Esophagus muscularis mucosa (tissue), 4 donors: ENCODE measurements around the gene BCL2L13. TPM values are rescaled to one million over a fixed set of nuclear protein-coding genes. Genes with fewer than 3 reads are reported as not detected.
A peak's percentile ranks its signal among the peaks of the same experiment; 100 is the strongest.

ENCODE experiments used
- DNase-seq: peaks from one replicate; pipeline ENCODE4 v3.0.0-alpha.2; 2017; ENCODE audit errors: extremely low spot score
- H3K27ac ChIP-seq, 4 donors: fragments of 200-600 bp; sonication (generic); replicated peaks in 1 of 4; 1 replicate in 3 of 4; 2 replicates in 1 of 4; pipeline ENCODE4 v1.5.1; 2016 to 2019; ENCODE audit warnings: mild to moderate bottlenecking in 1 of 4
- H3K27me3 ChIP-seq, 4 donors: fragments of 200-600 bp; sonication (generic); one replicate each; pipeline versions ENCODE4 v1.5.1 to v1.6.0; 2016 to 2019
- H3K36me3 ChIP-seq, 4 donors: fragments of 200-600 bp; sonication (generic); one replicate each; pipeline ENCODE4 v1.5.1; 2016 to 2019
- H3K4me1 ChIP-seq, 4 donors: fragments of 200-600 bp; sonication (generic); one replicate each; pipeline ENCODE4 v1.5.1; 2016 to 2019
- H3K4me3 ChIP-seq, 4 donors: fragments of 200-600 bp; sonication (generic); 1 replicate in 2 of 4; 2 replicates in 2 of 4; pipeline ENCODE4 v1.5.1; 2016 to 2019; ENCODE audit warnings: mild to moderate bottlenecking in 4 of 4, moderate library complexity in 1 of 4
- H3K9me3 ChIP-seq, 4 donors: fragments of 200-600 bp; sonication (generic); 1 replicate in 3 of 4; 2 replicates in 1 of 4; pipeline ENCODE4 v1.5.1; 2016 to 2019
- EP300 ChIP-seq: sonication (generic); formaldehyde crosslinking; IDR thresholded peaks from one replicate; pipeline ENCODE4 v1.6.1; 2017; ENCODE audit warnings: antibody characterized with exemption
- POLR2A ChIP-seq: fragments of 450-650 bp; IDR thresholded peaks from one replicate; pipeline ENCODE4 v1.6.1; 2017; ENCODE audit warnings: antibody characterized with exemption, moderate library complexity, mild to moderate bottlenecking, low read depth
- POLR2AphosphoS5 ChIP-seq, 2 donors: sonication (generic); formaldehyde crosslinking; IDR thresholded peaks; one replicate each; pipeline ENCODE4 v1.6.1; 2017; ENCODE audit warnings: antibody characterized with exemption in 2 of 2
- WGBS: methylation state at CpG from one replicate; pipeline ENCODE4 v1.1.5; 2018; 5-methylcytosine and 5-hydroxymethylcytosine counted together
- intact Hi-C: fragments of 100-400 bp; cut with DNase I; formaldehyde crosslinking; loops from one replicate; pipeline ENCODE4 v1.15.1; 2023
- total RNA-seq, 4 donors: library from RNA; depleted of rRNA; stranded (reverse); fragments of >200 nt; gene quantifications; one replicate each; pipeline versions ENCODE4 v1.1.0 to v1.2.1, GENCODE V29; 2016
- TF ChIP-seq, protein P1 (sequence below), 3 experiments: fragments of 200-600 bp in 2 of 3; fragments of 450-650 bp in 1 of 3; sonication (generic) in 2 of 3; IDR thresholded peaks; one replicate each; pipeline ENCODE4 v1.5.1; 2017 to 2019; ENCODE audit warnings: antibody characterized with exemption in 3 of 3, mild to moderate bottlenecking in 2 of 3, moderate library complexity in 1 of 3

BCL2L13 gene
- total RNA-seq, 4 donors from 2014 or later = 102 to 199 (median 133) TPM

GRCh38 chr22:17774926-17775685, 136.5 kb downstream of the BCL2L13 start:
- WGBS = 79% methylated on average over 25 of the region's 27 CpGs
- no peaks in the 10 kb centered on the region for H3K9me3 ChIP-seq
- intact Hi-C loops = no loop called here
- peaks cover 10 to 32% (median 28%) of the 10 kb centered on the region in 4 donors for H3K4me1 ChIP-seq
- no peak for DNase-seq
- no peaks in the 10 kb centered on the region for H3K36me3 ChIP-seq
- H3K27ac ChIP-seq = no peak overlapping the region
- peak overlapping the region; percentile 82 to 91 (median 87) for H3K4me3 ChIP-seq
- H3K27me3 ChIP-seq = peaks cover 0 to 11% (median 0%) of the 10 kb centered on the region in 4 donors
- TF ChIP-seq, protein P1, sequence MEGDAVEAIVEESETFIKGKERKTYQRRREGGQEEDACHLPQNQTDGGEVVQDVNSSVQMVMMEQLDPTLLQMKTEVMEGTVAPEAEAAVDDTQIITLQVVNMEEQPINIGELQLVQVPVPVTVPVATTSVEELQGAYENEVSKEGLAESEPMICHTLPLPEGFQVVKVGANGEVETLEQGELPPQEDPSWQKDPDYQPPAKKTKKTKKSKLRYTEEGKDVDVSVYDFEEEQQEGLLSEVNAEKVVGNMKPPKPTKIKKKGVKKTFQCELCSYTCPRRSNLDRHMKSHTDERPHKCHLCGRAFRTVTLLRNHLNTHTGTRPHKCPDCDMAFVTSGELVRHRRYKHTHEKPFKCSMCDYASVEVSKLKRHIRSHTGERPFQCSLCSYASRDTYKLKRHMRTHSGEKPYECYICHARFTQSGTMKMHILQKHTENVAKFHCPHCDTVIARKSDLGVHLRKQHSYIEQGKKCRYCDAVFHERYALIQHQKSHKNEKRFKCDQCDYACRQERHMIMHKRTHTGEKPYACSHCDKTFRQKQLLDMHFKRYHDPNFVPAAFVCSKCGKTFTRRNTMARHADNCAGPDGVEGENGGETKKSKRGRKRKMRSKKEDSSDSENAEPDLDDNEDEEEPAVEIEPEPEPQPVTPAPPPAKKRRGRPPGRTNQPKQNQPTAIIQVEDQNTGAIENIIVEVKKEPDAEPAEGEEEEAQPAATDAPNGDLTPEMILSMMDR (IDR thresholded peaks at IDR 0.05) = no peak
- TF ChIP-seq EP300 = no peak
- TF ChIP-seq POLR2A = no peak
- TF ChIP-seq POLR2AphosphoS5 (IDR thresholded peaks at IDR 0.05) = no peak

DNA sequence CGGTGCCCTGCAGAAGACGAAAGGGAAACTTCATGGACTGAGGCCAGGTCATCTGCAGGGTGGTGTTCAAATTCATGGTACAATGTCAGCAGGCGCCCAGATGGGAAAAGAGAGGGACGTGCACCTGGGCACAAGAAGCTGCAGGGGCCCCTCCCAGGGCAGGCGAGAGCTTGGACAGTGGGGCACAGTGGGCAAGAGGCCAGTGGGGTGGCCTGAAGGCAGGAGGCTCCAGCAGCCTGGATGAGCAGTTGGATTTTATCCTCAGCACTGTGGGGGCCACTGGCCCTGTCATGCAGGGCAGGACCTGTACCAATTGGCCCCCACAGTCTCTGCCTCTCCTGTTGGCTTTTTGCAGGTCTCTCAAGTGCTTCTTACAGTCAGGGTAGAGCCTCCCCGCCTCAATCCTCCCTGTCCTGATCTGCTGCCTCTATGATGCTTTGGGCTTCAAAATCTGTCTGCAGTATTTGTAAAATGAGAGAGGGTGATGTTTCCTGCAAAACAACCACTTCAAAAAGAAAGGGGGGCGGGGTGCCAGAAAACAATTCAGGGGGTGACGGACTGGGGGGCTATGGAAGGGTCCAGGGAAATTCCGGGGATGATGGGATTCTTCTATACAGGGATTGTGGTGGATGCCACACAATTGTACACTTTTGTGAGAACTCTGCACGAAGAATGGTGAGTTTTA, 137.4 kb downstream of the BCL2L13 start:
- no peak overlapping the region for H3K4me3 ChIP-seq
- intact Hi-C loops = no loop called here
- no peaks in the 10 kb centered on the region for H3K36me3 ChIP-seq
- no peaks in the 10 kb centered on the region for H3K9me3 ChIP-seq
- no peak overlapping the region for H3K27ac ChIP-seq
- TF ChIP-seq POLR2AphosphoS5 (IDR thresholded peaks at IDR 0.05) (no peak), EP300 (no peak), POLR2A (no peak)
- TF ChIP-seq, protein P1 (IDR thresholded peaks at IDR 0.05) = no peak
- peaks cover 0 to 19% (median 0%) of the 10 kb centered on the region in 4 donors for H3K27me3 ChIP-seq
- WGBS = 92% methylated on average over 9 of the region's 10 CpGs
- DNase-seq = no peak
- H3K4me1 ChIP-seq = peaks cover 12 to 33% (median 30%) of the 10 kb centered on the region in 4 donors

DNA sequence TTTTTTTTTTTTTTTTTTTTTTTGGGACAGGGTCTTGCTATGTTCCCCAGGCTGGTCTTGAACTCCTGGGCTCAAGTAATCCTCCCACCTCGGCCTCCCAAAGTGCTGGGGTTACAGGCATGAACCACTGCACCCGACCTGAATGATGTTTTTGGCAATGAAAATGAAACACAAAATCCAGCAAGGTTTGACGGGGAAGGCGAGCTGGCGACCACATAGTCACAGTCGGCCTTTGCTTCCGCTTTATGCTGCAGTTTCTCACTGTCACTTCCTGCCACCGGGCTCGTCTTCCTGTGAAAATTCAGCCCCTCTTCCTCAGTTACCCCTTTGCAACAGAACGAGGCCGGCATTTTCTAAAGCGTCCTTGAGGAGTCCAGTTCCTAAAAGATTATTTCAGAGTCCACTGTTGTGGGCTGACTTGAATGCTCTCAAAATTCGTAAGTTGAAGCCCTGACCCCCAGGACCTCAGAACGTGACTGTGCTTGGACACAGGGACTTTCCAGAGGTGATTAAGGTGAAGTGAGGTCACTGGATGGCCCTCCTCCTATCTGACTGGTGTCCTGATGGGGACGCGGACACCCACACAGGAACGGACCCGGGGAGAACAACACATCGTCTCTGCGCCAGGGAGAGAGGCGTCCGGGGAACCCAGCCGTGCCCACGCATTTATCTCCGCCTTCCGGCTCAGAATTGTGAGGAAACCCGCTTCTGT, 138.6 kb downstream of the BCL2L13 start:
- Histone ChIP-seq H3K9me3 (no peaks in the 10 kb centered on the region), H3K36me3 (no peaks in the 10 kb centered on the region), H3K27me3 (peaks cover 0 to 29% (median 0%) of the 10 kb centered on the region in 4 donors), H3K27ac (peak overlapping the region in 3 of 4 donors; percentile 3 to 63 (median 57)), H3K4me1 (peaks cover 18 to 42% (median 38%) of the 10 kb centered on the region in 4 donors), H3K4me3 (peak overlapping the region; percentile 23 to 47 (median 35))
- no peak for DNase-seq
- 56% methylated on average over 27 of the region's 27 CpGs for WGBS
- intact Hi-C loops = no loop called here
- TF ChIP-seq EP300 (no peak), POLR2AphosphoS5 (IDR thresholded peaks at IDR 0.05) (no peak)

- no peak for TF ChIP-seq EP300
- no peak for TF ChIP-seq POLR2AphosphoS5 (IDR thresholded peaks at IDR 0.05)
- TF ChIP-seq, protein P1 (IDR thresholded peaks at IDR 0.05) = no peak
- no peak for TF ChIP-seq POLR2A
- H3K9me3 ChIP-seq = no peaks in the 10 kb centered on the region
- intact Hi-C loops = no loop called here
- H3K36me3 ChIP-seq = no peaks in the 10 kb centered on the region
- peak overlapping the region; percentile 23 to 47 (median 35) for H3K4me3 ChIP-seq
- H3K27ac ChIP-seq = peak overlapping the region in 2 of 4 donors; percentile 57 to 63
- 60% methylated on average over 6 of the region's 6 CpGs for WGBS
- H3K4me1 ChIP-seq = peaks cover 18 to 42% (median 34%) of the 10 kb centered on the region in 4 donors
- DNase-seq = no peak
- H3K27me3 ChIP-seq = peaks cover 0 to 29% (median 0%) of the 10 kb centered on the region in 4 donors
Observed at GRCh38 chr22:17777717-17778044, 139.1 kb downstream of the BCL2L13 start.
